GM18505 (cell line): ENCODE measurements around the gene EME2.
"Not testable (repeated sequence)": the region's sequence is repeated elsewhere in the genome, so short reads cannot be mapped to it uniquely, and the experiment has no call there.

Experiments
- ATAC-seq: cut with Tn5 transposase; IDR thresholded peaks from one replicate; pipeline ENCODE4 v1.9.1; 2021; ENCODE audit not compliant: unreplicated experiment
- POLR2A ChIP-seq: IDR thresholded peaks from 4 replicates; pipeline ENCODE4 v1.6.1; 2011; ENCODE audit warnings: borderline replicate concordance; ENCODE audit not compliant: insufficient read depth, insufficient read length; ENCODE audit errors: extremely low read depth

Gene EME2

GRCh38 chr16:1791943-1792812 is 19.6 kb downstream of the EME2 start:
- no peak for ATAC-seq
- no peak for TF ChIP-seq POLR2A

DNA sequence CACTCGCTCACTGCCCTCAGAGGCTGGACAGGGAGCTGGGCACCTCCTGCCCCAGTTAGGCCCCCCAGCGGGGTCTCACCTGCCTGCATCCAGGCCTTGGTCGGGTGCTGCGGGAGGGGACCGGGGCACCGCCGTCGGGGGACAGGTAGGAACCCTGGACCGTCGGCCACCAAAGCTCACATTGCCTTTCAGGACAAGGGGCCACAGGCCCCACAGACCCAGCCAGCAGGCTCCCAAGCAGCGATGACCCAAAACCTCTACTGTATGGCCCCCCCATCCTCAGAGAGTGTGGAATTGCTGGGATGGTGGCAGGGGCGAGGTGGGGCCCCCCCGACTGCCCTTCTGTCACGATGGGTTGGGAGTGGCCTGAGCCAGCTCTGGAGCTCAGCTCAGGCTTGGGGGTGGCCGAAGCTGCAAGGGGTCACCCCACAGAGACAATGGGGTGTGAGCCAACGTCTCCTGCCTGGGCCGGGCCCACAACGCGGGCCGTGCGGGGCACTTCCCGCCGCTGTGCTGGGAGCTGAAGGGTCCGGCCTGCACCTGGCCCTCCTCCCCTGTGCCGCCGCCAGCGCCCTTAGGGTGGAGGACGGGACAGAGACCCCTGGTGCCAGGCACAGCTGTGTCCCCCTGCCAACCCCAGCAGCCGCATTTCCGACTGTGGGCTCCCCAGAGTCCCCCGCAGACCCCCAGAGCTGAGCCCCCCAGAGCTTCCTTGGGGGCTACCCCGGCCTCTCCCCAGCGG is 20.4 kb downstream of the EME2 start:
- no peak for TF ChIP-seq POLR2A
- no peak for ATAC-seq

- ATAC-seq = no peak
- TF ChIP-seq POLR2A = no peak
Observed at GRCh38 chr16:1793578-1794220, 21.1 kb downstream of the EME2 start, which contains the start of gene IGFALS. TSS of gene IGFALS (minus strand) at chr16:1793705. CDS start at chr16:1793652, 53 bp downstream.

DNA sequence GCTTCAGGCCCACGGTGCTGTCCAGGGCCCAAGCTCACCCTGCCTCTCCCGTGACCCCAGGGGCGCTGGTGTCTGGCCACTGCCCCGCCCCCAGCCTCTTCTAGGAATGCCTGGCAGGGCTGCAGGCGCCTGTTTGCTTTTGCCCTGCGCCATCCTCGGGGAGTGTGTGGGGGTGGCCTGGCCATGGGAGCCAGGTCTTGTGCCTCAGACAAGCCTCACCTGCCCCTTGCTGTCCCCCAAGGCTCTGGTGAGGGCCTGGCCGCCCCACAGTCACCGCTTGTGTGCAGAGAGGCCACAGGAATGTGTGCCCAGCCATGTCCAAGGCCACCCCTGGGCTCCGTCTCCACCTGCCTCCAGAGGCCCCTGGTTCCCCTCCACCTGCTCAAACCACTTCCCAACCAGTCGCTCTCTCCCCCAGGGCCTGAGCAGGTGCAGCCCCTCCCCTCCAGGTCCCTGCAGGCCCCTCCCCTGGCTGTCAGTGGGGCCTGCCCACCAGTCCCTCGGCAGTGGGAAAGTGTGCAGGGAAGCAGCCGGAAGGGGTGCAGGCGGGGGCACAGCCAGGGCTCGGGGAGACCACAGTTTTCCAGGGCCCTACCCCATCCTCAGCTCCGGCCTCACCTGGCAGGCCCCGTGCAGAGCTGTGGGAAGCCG is 21.7 kb downstream of the EME2 start:
- ATAC-seq = no peak
- no peak for TF ChIP-seq POLR2A

DNA sequence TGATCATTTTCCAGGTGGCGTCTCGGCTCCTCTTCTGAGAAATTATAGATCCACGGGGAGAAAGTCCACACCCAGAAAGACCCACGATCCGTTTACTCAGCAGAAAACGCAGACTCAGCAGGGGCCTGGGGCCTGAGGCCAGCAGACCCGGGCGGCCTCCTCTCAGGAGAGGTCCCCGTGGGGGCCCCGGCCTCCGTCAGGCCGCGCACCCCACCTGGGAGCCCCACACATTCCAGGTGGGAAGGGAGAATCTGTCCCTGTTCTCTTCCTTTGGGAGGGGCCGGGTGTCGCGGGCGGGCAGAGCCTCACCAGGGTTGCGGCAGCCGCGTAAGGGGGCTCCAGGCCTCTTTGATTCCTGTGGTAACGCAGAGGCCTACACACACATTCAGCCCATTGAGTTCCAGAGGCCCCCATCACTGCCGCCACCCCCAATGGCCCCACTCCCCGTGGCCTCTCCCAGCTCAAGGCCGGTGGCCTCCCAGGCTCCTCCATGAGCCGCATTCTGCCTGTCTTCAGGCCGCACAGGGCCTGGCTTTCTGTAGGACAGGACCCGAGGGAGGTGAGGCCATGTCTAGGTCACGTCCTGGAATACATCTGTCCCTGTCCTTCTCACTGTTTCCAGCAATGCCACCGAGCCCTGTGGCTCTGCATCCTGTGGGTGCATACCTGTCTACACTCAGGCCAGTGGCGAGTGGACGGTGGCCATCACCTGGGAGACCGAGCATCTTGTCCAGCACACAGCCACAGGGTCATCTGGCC is 22.5 kb downstream of the EME2 start:
- no peak for TF ChIP-seq POLR2A
- ATAC-seq = no peak

DNA sequence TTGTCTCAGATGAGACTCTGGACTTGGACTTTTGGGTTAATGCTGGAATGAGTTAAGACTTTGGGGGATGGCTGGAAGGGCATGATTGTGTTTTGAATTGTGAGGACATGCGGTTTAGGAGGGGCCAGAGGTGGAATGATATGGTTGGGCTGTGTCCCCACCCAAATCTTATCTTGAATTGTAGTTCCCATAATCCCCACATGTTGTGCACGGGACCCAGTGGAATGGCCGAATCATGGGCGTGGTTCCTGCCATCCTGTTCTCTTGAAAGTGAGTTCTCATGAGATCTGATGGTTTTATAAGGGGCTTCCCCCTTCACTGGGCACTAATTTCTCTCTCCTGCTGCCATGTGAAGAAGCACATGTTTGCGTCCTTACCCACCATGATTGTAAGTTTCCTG is 26.7 kb downstream of the EME2 start:
- ATAC-seq = not testable (repeated sequence)

GRCh38 chr16:1800701-1801100 is 28.1 kb downstream of the EME2 start:
- no peak for ATAC-seq
- TF ChIP-seq POLR2A = no peak

GRCh38 chr16:1807626-1808025 is 35.0 kb downstream of the EME2 start:
- no peak for TF ChIP-seq POLR2A
- no peak for ATAC-seq

- ATAC-seq = no peak
- no peak for TF ChIP-seq POLR2A
Observed at GRCh38 chr16:1808691-1809090, 36.1 kb downstream of the EME2 start.

DNA sequence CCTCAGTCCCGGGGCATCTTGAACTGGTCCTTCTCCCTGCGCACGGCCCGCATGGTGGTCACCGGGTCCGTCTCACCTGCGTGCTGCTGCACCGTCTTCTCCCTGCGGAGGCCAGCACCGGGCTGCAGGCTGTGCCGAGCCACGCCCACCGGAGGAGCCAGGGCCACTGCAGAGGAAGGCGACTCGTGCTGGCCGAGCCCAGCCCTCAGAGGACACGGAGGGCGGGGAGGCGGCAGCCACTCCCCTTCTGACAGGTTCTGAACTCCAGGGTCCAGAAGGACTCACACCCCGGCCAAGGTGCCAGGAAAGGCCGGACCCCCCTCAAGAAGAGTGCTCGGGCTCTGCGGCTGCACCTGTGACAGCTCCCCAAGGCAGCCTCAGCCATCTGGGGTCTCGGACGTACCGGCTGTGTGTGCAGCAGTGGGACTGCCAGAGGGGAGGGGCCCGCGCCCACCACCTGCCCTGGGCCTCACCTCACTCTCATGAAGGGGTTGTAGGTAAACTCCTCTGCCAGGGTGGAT is 36.7 kb downstream of the EME2 start:
- ATAC-seq = no peak
- TF ChIP-seq POLR2A = no peak

GRCh38 chr16:1810106-1810505 is 37.5 kb downstream of the EME2 start:
- no peak for TF ChIP-seq POLR2A
- no peak for ATAC-seq

GRCh38 chr16:1810536-1810935 is 37.9 kb downstream of the EME2 start:
- no peak for ATAC-seq
- no peak for TF ChIP-seq POLR2A
